ENCODE measurements around the gene NFRKB. TPM values are rescaled to one million over a fixed set of nuclear protein-coding genes. Genes with fewer than 3 reads are reported as not detected.
A peak's percentile ranks its signal among the peaks of the same experiment; 100 is the strongest.

Gene NFRKB
- total RNA-seq, 1 experiment from 2014 or later: 48.2 TPM

GRCh38 chr11:129933891-129934290, 38.5 kb upstream of the NFRKB start:
- no peak for TF ChIP-seq EZH2phosphoT487 (IDR thresholded peaks at IDR 0.05; ENCODE audit: borderline replicate concordance, low read length)
- TF ChIP-seq EZH2 (IDR thresholded peaks at IDR 0.05; ENCODE audit: low read length, unreplicated experiment): no peak
- TF ChIP-seq CTCF (conservative IDR thresholded peaks at IDR 0.05; ENCODE audit: low read depth, low read length): no peak
- H3K9ac ChIP-seq (ENCODE audit: low read length): no peak overlapping the region
- no peak for ATAC-seq
- no peaks in the 10 kb centered on the region for H3K79me2 ChIP-seq (ENCODE audit: low read length)
- POLR2A ChIA-PET (ENCODE audit: unreplicated experiment): no interaction called here
- H3K27ac ChIP-seq (ENCODE audit: low read length): no peak overlapping the region
- BruUV-seq (replicated peaks): no TSS peak
- no peak for DNase-seq
- H2AFZ ChIP-seq (ENCODE audit: low read length): no peak overlapping the region
- intact Hi-C loops (cut with micrococcal nuclease): no loop called here
- H3K4me2 ChIP-seq (ENCODE audit: low read length): no peak overlapping the region
- CTCF ChIA-PET: no interaction called here
- no peaks in the 10 kb centered on the region for H3K9me2 ChIP-seq (replicated peaks; ENCODE audit: low read length)
- H3K36me3 ChIP-seq (ENCODE audit: low read depth, low read length): peaks cover 4% of the 10 kb centered on the region; the same call in 1 of the 2 replicates
- no peaks in the 10 kb centered on the region for H4K20me1 ChIP-seq (ENCODE audit: low read length)
- peaks cover 6% of the 10 kb centered on the region for H3F3A ChIP-seq (ENCODE audit: low read length, unreplicated experiment)
- no peaks in the 10 kb centered on the region for H3K27me3 ChIP-seq (ENCODE audit: low read length)
- H3K4me3 ChIP-seq (ENCODE audit: low read length): no peak overlapping the region
- peaks cover 22% of the 10 kb centered on the region for H3K4me1 ChIP-seq (ENCODE audit: insufficient read depth, low read length)
- no peaks in the 10 kb centered on the region for H3K9me3 ChIP-seq (ENCODE audit: low read length)

GRCh38 chr11:129933262-129933661, 37.9 kb upstream of the NFRKB start:
- ATAC-seq (no peak), DNase-seq (peak; percentile 57)
- Histone ChIP-seq H3K4me3 (ENCODE audit: low read length) (no peak overlapping the region), H3K27ac (ENCODE audit: low read length) (no peak overlapping the region), H2AFZ (ENCODE audit: low read length) (no peak overlapping the region), H3K36me3 (ENCODE audit: low read depth, low read length) (peaks cover 4% of the 10 kb centered on the region; the same call in 1 of the 2 replicates), H3K9me3 (ENCODE audit: low read length) (no peaks in the 10 kb centered on the region), H4K20me1 (ENCODE audit: low read length) (no peaks in the 10 kb centered on the region), H3K9me2 (replicated peaks; ENCODE audit: low read length) (no peaks in the 10 kb centered on the region), H3K79me2 (ENCODE audit: low read length) (no peaks in the 10 kb centered on the region), H3K27me3 (ENCODE audit: low read length) (no peaks in the 10 kb centered on the region), H3K4me2 (ENCODE audit: low read length) (no peak overlapping the region), H3F3A (ENCODE audit: low read length, unreplicated experiment) (peaks cover 6% of the 10 kb centered on the region), H3K4me1 (ENCODE audit: insufficient read depth, low read length) (peaks cover 22% of the 10 kb centered on the region), H3K9ac (ENCODE audit: low read length) (no peak overlapping the region)
- no peak for TF ChIP-seq CTCF (conservative IDR thresholded peaks at IDR 0.05; ENCODE audit: low read depth, low read length)
- no peak for TF ChIP-seq EZH2phosphoT487 (IDR thresholded peaks at IDR 0.05; ENCODE audit: borderline replicate concordance, low read length)
- TF ChIP-seq EZH2 (IDR thresholded peaks at IDR 0.05; ENCODE audit: low read length, unreplicated experiment): no peak
- ChIA-PET POLR2A (ENCODE audit: unreplicated experiment) (no interaction called here), CTCF (no interaction called here)
- no TSS peak for BruUV-seq (replicated peaks)
- intact Hi-C loops (cut with micrococcal nuclease): no loop called here

- ChIA-PET POLR2A (ENCODE audit: unreplicated experiment) (no interaction called here), CTCF (no interaction called here)
- H3K4me3 ChIP-seq (ENCODE audit: low read length): no peak overlapping the region
- DNase-seq (peak; percentile 28), ATAC-seq (no peak)
- no peaks in the 10 kb centered on the region for H3K79me2 ChIP-seq (ENCODE audit: low read length)
- H4K20me1 ChIP-seq (ENCODE audit: low read length): no peaks in the 10 kb centered on the region
- TF ChIP-seq EZH2 (IDR thresholded peaks at IDR 0.05; ENCODE audit: low read length, unreplicated experiment) (no peak), EZH2phosphoT487 (IDR thresholded peaks at IDR 0.05; ENCODE audit: borderline replicate concordance, low read length) (no peak), CTCF (conservative IDR thresholded peaks at IDR 0.05; ENCODE audit: low read depth, low read length) (no peak)
- intact Hi-C loops (cut with micrococcal nuclease): no loop called here
- no peak overlapping the region for H3K9ac ChIP-seq (ENCODE audit: low read length)
- H2AFZ ChIP-seq (ENCODE audit: low read length): no peak overlapping the region
- H3K4me2 ChIP-seq (ENCODE audit: low read length): no peak overlapping the region
- no peaks in the 10 kb centered on the region for H3K27me3 ChIP-seq (ENCODE audit: low read length)
- H3K9me2 ChIP-seq (replicated peaks; ENCODE audit: low read length): no peaks in the 10 kb centered on the region
- peaks cover 25% of the 10 kb centered on the region for H3K4me1 ChIP-seq (ENCODE audit: insufficient read depth, low read length)
- peaks cover 6% of the 10 kb centered on the region for H3F3A ChIP-seq (ENCODE audit: low read length, unreplicated experiment)
- no peak overlapping the region for H3K27ac ChIP-seq (ENCODE audit: low read length)
- H3K9me3 ChIP-seq (ENCODE audit: low read length): no peaks in the 10 kb centered on the region
- peaks cover 4% of the 10 kb centered on the region; the same call in 1 of the 2 replicates for H3K36me3 ChIP-seq (ENCODE audit: low read depth, low read length)
- BruUV-seq (replicated peaks): no TSS peak
Observed at GRCh38 chr11:129932381-129933067, 37.1 kb upstream of the NFRKB start.

Measured in PC-3 (cell line).